ENCODE data around the gene GPER1.
"Not testable (repeated sequence)": the region's sequence is repeated elsewhere in the genome, so short reads cannot be mapped to it uniquely, and the experiment has no call there.

The GPER1 gene

DNA sequence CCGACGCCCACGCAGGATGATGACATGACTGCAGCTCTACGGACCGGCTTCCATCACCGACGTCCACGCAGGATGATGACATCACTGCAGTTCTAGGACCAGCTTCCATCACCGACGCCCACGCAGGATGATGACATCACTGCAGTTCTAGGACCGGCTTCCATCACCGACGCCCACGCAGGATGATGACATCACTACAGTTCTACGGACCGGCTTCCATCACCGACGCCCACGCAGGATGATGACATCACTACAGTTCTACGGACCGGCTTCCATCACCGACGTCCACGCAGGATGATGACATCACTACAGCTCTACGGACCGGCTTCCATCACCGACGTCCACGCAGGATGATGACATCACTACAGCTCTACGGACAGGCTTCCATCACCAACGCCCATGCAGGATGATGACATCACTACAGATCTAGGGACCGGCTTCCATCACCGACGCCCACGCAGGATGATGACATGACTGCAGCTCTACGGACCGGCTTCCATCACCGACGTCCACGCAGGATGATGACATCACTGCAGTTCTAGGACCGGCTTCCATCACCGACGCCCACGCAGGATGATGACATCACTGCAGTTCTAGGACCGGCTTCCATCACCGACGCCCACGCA, 28.6 kb downstream of the GPER1 start:
- not testable (repeated sequence) for DNase-seq (ENCODE audit: low read depth in 2 of 3, low spot score in 2 of 3)

DNA sequence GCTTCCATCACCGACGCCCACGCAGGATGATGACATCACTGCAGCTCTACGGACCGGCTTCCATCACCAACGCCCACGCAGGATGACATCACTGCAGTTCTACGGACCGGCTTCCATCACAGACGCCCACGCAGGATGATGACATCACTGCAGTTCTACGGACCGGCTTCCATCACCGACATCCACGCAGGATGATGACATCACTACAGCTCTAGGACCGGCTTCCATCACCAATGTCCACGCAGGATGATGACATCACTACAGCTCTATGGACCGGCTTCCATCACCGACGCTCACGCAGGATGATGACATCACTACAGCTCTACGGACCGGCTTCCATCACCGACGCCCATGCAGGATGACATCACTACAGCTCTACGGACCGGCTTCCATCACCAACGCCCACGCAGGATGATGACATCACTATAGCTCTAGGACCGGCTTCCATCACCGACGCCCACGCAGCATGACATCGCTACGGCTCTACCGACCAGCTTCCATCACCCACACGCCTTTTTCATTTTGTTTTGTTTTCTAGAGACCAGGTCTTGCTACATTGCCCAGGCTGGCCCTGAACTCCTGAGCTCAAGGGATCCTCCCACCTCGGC, 29.5 kb downstream of the GPER1 start:
- no peak for DNase-seq (ENCODE audit: low read depth in 2 of 3, low spot score in 2 of 3)

DNA sequence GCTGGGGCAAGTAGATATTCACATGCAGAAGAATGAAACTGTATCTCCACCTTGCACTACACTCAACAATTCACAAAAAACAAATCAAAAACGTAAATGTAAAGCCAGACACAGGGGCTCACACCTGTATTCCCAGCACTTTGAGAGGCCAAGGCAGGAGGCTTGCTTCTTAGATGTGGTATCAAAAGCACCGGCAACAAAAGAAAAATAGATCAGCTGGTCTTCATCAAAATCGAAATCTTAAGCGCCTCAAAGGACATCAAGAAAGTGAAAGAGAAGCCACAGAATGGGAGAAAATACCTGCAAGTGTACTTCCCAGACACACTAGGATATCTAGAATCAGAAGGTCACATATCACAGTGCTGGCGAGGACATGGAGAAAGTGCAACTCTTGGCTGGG, 31.3 kb downstream of the GPER1 start:
- DNase-seq (ENCODE audit: low read depth in 2 of 3, low spot score in 2 of 3) = no peak

DNA sequence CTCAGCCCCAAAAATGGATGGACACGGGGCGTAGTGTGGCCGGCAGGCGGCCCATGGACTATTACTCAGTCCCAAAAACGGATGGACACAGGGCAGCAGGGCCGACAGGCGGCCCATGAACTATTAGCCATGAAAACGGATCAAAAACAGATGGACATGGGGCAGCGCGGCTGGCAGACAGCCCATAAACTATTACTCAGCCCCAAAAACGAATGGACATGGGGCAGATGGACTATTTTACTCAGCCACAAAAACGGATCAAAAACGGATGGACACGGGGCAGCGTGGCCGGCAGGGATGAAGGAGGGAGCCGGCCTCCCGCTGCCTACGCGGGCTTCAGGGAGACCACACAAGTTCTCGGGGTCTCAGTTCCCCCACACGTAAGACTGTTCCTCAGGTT, 32.9 kb downstream of the GPER1 start:
- no peak for DNase-seq (ENCODE audit: low read depth in 2 of 3, low spot score in 2 of 3)

DNA sequence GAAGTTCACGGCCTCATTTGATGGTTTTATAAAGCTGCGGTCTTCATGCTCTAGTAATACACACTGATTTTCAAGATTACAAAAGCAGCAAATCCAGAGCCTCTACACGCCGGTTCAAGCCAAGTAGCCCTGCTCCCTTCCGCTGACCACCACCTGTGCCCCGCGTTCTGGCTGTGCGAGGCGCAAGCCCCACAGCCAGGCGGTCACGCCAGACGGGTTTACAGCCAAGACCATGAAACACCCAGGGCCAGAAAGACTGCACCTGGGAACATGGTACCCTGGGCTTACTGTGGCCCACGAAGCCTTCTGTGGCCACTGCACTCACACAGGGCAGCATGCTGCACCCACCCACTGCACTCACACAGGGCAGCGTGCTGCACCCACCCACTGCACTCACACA, 33.6 kb downstream of the GPER1 start:
- no peak for DNase-seq (ENCODE audit: low read depth in 2 of 3, low spot score in 2 of 3)

DNA sequence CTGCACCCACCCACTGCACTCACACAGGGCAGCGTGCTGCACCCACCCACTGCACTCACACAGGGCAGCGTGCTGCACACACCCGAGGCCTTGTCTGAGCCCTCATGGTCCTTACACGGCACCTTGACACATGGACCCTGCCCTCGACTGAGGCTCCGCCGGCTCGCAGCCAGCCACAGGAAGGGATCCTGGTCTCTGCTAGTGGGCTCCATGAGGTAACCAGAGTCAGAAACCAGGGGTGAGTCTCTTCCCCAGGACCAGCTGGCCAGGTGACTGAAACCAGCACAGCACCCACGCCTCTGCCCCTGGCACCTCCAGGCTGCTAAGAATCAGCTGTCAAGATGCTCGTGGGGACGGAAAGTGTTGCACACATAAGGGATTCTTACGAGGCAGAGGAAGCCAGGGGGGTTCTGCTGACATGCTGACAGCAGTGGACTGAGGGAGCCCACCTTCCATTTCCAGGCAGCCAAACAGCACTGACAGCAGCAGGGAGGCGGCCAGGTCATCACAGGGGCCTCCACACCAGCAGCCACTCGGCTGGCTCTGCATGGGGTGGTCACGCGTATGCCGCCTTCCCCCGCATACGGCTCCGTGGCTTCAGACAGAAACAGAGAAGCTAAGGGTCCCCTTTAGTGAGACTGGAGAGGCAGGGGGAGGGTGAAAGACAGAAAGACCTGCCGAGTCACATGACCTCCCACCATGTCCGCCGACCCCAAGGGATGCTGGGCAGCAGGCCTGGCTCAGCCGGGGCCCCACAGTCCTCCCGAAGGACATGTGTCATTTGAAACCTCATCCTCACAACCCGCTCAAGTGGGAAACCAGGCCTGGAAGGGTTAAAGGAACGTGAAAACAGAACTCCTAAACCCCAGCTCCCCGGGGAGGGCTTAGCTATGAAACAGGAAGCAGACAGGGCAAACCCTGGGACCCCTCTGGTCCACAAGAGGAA, 34.2 kb downstream of the GPER1 start:
- DNase-seq (ENCODE audit: low read depth in 2 of 3, low spot score in 2 of 3) = no peak

DNA sequence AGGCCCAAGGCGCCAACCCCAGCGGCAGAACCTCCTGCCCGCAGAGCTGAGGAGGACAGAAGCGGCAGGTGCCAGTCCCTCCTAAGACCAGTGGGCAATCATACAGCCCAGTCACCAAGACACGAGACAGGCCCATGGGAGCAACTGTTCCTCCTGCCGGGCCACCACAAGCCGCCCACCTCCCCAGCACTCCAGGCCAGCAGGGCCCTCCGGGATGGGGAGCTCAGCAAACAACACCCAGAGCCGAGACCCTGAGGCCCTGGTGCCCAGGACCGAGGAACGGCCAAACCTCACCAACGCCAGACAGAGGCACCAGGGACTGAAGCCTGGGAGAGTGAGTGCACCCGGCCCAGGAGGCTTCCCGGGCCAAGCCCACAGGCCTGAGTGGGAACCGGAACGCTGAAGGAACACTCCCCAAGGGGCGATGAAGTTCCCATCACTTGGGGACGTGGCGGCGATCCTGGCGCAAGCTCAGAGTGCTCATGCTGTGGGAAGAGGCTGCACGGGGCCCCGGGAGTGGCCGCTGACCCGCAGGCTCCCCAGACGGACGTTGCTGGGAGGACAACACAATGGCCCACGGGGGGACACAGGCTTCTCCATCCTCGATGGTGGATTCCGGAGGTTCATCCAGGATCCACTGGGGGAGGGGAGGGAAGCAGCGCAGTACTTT, 35.1 kb downstream of the GPER1 start:
- DNase-seq (ENCODE audit: low read depth in 2 of 3, low spot score in 2 of 3) = no peak

DNA sequence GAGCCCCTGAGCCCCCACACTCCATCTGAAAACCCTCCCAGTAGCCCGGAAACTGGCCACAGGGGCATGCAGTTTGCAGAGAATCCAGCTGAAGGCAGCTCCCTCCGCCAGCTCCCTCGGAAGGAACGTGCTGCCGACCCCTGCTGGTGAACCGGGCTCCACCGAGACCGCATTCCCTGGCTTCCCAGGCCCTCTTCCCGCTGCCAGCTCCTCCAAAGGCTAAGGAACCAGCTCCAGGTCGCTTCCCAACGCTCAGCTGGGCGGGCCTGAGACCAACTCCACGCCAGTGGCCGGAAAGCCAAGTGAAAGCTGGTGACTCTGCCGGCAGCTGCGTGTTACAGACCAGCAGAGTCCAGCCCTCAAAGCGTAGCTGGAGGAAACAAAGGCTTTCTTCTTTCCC, 35.8 kb downstream of the GPER1 start:
- no peak for DNase-seq (ENCODE audit: low read depth in 2 of 3, low spot score in 2 of 3)

DNA sequence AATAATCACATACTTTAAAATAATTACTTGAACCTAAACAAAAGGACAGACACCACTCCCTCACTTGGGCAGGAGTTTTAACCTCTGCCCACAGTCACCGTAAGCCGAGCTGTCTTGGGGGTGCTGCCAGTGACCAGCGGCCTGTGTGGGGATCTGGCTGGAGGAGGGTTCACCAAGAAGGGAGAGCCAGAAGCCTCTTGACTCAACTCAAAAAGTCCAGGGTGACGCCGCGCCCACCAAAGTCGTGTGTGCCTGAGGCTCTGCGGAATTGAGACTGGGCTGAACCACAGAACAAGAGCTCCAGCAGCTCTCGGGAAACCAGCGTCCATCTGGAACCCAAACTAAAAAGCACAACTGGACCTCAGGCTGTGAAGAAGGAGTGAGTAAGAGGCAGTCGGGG, 36.3 kb downstream of the GPER1 start:
- no peak for DNase-seq (ENCODE audit: low read depth in 2 of 3, low spot score in 2 of 3)

DNA sequence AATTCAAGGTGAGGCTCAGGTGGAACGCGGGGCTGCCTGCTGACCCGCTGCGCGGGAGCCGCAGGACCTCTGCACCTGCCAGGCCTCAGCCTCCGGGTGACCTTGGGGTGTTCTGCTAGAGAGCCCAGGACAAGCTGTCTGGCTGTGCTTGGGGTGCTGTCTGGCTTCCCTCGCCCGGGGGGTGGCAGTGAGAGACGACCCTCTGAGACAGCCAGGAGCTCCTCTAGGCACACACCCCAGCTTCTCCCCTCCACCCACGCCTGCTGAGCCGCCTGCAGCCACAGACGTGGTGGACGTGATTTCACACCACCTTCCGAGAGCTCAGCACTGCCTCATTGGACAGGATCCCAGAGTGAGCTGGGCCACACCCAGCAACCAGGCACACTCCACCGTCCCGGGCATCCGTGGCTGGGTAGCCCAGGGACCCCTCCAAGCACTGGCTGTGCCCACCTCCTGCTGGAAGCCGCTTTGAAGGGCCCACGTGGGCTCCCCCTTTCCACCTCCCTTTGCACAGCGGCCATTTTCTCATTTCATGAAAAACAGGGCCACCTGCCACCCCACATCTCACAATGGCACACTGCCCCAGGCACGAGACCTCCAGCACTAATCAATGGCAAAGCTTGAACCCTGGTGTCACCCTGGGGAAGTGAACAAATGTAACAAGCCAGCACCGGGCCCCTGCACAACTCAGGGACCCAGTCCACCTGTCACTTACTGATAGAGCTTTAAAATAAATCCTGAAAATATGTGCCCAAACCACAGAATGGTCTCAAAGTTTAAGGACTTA, 37.1 kb downstream of the GPER1 start:
- no peak for DNase-seq (ENCODE audit: low read depth in 2 of 3, low spot score in 2 of 3)

DNA sequence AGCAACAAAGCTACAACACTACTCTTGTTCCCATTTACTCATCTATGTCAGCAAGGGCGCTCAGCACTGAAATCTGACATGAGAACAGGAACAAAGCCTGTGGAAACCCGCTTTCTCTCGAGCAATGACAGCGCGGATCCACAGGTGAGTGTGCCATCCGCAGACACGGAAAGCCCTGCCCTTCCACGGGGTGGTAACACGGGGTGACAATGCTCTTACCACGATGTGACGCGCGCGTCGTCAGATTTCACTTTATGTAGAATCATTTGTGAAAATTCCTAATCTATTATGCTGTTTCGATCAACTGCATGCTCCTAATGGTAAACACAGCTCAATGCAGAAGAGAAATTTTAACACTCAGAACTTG, 37.7 kb downstream of the GPER1 start:
- no peak for DNase-seq (ENCODE audit: low read depth in 2 of 3, low spot score in 2 of 3)

DNA sequence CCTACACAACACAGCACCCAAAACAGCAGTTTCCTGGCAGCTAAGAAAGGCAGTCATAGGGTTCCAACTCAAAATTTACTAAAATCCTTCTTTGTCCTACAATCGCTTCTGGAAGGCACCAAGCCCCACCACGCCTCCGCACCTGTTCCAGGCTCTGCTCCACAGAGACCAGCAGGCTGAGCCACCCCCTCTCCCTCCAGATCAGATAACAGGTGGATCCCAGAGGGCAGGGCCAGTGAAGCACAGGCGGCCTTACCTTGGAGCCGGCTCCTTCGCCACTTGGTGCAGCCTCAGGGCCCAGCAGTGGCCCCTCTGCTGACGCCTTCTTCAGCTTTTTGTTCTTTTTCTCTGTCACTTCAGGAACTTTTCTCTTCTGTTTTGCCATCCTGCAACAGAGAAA, 39.1 kb downstream of the GPER1 start:
- DNase-seq (ENCODE audit: low read depth in 2 of 3, low spot score in 2 of 3) = no peak

DNA sequence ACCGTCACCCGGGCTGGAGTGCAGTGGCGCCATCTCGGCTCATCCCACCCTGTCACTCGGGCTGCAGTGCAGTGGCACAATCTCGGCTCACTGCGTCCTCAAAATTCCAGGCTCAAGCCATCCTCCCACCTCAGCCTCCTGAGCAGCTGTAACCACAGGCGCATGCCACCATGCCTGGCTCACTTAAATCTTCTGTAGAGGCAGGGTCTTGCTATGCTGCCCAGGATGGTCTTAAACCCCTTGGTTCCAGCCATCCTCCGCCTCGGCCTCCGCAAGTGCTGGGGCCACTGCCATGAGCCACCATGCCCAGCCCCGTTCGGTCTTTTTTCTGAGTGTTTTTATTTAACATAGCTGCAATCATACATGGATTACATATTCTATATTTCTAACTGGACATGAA, 41.5 kb downstream of the GPER1 start:
- DNase-seq (ENCODE audit: low read depth in 2 of 3, low spot score in 2 of 3) = no peak

DNA sequence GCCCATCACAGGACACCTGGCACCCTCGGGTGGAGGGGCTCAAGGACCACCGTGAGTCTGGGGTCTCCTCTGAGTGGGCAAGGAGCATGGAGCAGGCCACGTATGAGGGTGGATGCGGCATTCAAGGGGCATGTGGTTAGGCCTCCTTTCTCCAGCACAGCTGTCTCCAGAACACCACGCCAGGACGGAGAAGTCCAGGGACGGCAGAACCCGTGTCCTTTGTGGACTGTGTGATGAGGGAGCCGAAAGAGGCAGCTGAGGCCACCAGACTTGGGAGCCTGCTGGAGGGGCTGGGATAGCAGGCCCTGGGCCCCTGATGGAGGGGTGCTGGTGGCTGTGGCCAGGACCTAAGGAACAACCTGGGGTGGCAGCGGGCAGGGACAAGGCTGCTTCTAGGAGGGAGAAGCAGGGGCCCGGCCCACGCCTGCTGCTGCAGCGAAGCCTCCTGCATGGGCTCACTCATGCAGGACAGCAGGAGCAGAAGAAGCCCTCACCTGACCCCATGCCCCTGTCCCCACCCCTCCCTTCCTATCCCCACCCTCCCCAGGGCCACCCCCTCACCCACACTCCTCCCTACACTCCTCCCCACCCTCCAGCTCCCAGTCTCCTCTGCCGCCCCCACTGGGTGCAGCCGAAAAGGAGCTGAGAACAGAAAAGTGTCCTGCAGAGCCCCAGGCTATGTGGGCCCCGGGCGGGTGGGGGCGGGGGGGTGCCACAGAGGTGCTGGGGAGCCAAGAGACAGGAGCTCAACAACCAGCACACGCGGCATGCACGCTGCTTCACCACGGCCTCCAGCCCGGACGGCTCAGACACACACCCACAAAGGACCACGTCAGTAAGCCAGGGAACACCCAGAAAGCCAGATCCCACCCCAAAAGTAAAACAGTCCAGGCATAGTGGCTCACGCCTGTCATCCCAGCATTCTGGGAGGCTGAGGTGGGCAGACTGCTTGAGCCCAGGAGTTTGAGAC, 42.4 kb downstream of the GPER1 start:
- DNase-seq (ENCODE audit: low read depth in 2 of 3, low spot score in 2 of 3) = no peak

DNA sequence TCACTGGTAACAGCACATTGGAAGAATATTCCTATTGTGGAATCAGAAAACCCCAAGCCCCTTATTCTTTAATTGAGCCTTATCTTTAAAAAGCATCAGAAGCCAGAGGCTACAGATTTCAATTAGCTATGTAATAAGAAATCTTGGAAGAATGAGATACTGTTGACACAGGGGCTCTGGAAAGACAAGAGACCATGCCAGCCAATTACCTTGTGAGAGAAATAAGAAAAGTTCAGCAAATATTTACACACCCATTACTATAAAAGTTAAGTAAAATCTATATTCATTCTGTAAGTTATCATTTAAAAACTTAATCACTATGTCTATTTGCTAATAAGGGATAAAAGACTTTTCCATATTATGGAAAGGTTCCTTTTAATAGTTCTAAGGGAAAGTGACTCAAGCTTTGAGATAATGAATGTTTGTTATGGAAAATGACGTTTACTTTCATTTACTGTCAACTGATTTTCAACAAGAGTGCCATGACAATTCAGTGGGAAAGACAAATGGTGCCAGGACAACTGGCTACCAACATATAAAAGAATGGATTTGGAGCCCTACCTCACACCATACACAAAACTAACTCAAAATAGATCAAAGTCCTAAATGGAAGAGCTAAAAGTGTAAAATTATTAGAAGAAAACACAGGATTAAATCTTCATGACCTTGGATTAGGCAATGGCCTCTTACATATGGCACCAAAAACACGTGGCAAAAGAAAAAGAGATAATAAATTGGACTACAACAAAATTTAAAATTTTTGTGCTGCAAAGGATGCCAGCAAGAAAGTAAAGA, 43.8 kb downstream of the GPER1 start:
- DNase-seq (ENCODE audit: low read depth in 2 of 3, low spot score in 2 of 3) = no peak

DNA sequence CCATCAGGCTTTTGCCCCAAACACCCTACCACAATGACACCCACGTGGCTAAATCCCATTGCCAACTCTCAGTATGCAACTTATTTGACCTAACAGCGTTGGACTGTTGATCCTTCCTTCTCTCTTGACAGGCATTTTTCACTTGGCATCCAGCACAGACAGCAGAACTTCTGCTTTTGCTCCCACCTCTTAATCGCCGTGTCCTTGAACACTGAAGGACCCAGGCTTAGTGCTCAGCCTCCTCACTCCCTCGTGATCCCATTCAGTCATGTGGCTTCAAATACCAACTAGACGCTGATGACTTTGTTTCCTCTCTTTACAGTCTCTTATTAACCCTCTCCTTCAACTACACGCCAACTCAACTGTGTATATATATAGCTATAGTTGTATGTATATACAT, 47.0 kb downstream of the GPER1 start:
- DNase-seq (ENCODE audit: low read depth in 2 of 3, low spot score in 2 of 3) = no peak

DNA sequence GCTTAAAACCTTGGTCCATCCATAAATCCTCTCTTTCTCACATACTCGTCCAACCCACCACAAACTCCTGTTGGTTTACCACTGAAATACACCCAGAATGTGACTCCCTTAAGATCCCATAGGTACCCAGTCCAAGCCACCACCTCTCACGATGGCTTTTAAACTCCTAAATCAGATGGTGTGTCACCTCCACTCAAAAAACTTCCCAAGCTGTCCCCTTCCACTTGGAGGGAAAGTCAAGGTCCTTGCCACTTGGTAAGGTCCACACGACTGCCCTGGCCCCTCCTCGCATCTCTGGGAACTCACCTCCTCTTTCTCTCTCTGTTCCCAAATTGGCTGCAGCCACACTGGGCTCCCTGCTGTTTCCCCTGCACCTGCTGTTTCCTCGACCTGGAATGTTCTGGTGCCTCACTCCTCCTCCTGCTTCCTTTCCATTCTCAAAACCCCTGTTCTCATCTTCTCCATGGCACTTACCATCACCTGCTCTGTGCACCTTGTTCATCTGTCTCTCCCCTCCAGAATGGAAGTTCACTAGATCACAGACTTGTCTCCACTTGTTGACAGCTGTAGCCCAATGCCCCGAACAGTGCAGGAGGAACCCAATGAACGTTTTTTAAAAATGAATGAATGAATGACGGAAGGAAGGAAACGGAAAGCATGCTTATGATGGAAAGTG, 49.1 kb downstream of the GPER1 start:
- DNase-seq (ENCODE audit: low read depth in 2 of 3, low spot score in 2 of 3) = no peak

DNA sequence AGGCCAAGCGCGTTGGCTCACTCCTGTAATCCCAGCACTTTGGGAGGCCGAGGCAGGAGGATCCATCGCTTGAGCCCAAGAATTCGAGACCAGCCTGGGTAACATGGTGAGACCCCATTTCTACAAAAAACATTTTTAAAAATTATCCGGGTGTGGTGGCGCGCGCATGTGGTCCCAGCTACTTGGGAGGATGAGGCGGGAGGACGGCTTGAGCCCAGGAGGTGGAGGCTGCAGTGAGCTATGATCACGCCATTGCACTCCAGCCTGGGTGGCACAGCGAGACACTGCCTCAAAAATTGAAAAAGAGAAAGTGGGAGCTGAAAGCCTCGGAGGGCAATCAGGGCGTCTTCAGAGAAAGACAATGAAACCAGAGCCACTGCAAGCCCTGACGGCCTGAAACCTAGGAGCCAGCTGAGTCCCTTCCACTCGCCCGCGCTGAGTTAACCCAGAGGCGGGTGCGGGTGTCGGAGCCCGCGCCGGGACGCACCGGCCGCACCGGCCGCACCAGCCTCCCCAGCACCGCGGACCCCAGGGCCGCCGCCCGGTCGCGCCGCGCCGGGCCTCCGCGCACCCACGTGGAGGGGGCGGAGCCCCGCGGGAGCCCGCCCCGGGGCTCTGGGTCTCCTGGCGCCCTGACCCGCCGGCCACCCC, 49.7 kb downstream of the GPER1 start:
- DNase-seq (ENCODE audit: low read depth in 2 of 3, low spot score in 2 of 3) = no peak

Data from activated CD8-positive, alpha-beta memory T cell treated with anti-CD3 and anti-CD28 coated beads for 48 hours (primary cell).